ENCODE results near the gene PKN1.
"Not testable (repeated sequence)": the region's sequence is repeated elsewhere in the genome, so short reads cannot be mapped to it uniquely, and the experiment has no call there.

PKN1 gene

DNA sequence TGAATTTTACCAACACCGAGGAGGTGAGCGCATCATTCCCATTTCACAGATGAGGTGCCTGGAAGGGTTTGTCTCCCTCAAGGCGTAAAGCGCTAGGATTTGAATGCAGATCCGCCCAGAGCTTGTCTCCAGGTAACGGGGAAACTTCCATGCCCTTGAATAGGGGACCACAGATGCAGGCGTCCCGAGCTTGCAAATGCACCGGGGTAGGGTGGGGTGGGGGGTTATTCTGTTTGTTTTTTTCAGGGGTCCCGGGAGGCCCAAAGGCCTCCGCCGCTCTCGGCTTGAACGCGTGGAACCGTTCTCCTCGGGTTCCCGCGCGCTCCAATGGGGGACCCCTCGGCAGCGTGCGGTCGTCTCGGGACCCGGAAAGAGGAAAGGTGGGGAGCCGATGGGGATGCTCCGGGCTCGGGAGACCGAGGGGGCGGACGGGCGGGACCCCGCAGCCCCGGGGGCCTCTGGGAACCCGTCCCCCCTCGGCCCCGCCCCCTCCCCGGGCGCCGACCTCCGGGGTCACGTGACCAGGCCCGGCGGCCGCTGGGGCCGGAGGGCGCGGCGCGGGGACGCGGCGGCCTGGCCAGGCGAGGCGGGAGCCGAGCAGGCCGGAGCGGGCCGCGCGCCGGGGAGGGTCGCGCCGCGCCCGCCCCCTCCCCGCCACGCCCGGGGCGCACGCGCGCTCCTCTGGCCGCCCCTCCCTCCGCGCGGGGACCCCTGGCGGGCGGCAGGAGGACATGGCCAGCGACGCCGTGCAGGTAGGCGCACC, at the start of gene PKN1:
TSS of gene PKN1 (plus strand) at position 516 of the 763 bp plus-strand sequence. CDS start at position 732, 216 bp downstream.
- peak; percentile 71 to 77 for DNase-seq

DNA sequence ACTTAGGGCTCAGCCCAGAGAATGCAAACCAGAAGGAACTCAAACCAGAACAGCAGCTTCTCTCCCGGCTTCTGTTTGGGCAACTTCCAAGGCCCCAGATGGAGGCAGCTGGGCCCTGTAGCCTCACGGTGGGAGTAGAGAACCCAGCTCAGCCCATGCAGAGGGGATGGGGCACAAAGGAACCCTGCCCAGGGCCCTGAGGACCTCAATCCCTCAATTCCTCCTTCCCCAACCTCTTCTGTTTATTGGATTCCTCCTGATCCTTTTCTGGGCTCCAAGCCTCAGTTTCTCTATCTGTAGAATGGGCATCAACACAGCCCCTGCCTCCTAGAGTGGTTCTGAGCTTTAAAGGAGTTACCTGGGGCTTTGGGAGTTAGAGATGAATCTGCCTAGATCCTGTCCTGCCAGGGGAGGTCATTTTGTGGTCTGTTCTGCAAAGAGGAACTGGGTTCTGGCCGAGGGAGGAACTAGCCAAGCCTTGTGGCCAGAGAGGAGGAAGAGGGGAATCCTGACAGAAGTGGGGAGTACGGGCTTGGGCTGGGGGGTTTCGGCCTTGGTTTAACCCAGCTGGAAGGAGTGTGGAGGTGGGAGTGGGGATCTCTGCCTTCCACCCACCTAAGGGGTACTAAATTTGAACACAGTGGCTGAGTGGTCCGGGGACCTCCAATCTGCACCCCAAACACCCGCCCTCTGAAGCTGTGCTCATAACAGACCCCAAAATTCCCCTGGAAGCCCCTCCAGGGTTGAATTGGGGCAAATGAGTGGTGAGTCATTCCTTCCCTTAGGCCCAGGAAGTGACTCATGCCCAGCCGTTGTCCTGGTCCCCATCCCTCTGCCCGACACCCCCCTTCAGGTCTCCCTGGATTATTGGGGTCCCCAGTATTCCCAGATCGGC, 49.2 kb upstream of the PKN1 start:
- peak; percentile 67 to 72 for DNase-seq

DNA sequence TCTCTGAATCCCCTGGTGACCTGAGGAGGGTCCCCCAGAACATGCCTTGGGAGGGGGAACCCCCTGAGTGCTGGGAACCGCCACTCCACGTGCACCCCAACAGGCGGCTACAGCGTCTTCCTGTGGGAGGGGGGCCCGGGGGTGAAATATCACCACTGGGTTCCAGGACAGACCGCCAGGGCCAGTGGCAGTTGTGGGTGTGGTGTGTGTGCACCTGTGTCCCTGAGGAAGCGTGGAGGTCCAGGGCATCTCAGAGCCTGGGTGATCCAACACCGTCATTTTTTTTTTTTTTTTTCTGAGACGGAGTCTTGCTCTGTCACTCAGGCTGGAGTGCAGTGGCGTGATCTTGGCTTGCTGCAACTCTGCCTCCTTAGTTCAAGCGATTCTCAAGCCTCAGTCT, 47.6 kb upstream of the PKN1 start:
- DNase-seq: peak in 1 of 2 experiments; percentile 47

DNA sequence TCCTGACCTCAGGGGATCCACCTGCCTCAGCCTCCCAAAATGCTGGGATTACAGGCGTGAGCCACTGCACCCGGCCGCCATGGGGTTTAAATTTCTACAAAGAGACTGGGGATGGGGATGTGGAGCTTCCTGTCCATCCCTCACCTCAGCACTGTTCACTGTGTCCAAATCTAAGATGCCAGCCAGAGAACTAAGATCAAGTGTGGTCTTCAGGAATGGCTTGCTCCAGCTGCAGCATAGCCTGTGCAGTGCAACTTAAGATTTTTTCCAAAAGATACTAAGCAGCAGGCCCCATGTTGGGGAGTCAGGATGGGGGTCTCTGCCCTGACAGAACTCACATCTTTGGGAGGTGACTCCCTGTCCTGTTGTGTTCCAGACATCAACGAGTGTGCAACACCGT, 42.6 kb upstream of the PKN1 start:
- DNase-seq: no peak

DNA sequence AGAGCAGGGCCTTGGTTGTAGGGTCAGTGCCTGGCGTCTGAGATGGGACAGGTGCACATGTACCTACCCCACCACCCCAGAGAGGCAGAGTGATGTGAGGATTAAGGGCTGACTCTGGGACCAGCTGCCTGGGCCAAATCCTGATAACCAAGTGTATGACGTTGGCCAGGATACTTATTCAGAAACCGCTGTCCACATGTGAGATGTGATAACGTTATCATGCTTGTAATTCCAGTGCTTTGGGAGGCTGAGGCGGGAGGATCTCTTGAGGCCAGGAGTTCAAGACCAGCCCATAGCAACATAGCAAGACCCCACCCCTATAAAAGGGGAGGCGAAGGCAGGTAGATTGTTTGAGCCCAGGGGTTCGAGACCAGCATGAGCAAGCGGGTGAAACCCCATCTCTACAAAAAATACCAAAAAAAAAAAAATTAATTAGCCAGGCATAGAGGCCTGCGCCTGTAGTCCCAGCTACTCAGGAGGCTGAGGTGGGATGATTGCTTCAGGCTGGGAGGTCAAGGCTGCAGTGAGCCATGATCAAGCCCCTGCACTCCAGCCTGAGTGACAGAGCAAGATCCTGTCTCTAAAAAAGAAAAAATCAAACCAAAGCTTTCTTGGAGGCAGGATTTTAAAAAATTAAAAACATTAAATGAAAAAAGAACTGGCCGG, 41.8 kb upstream of the PKN1 start:
- DNase-seq: no peak

DNA sequence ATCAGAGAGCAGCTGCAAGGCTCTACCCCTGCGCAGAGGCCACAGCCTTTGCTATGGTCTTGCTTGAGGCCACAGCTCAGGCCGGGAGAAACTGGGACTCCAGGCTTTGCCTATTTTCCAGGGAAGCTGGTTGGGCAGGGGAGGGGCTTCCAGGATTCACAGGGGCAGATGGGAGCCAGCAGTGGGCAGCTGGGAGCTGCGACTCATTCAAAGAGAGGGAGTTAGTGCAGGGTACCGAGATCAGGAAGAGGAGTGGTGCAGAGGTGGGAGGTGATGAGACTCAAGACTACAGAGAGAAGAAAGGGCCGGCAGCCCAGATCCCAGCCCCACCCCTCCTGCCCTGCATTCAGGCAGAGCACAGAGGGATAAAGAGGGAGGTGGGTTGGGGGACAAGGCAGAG, 39.8 kb upstream of the PKN1 start:
- no peak for DNase-seq

DNA sequence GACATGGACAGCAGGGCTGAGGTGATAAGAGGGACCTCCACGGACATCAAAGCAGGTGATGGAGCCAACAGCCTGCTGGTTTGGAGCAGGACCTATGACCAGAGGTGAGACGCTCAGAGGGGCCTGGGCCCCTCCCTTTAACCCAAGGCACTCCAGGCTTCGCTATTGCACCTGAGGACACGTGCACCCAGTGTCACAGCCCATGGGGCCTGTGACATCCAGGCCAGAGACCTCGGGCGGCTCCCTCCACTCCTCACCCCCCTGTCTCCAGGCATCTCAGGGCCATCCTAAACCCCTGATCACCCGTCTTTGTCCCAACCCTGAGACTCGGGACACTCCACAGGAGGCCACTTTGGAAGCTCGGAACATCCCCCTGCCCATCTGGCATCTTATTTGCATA, 38.9 kb upstream of the PKN1 start:
- DNase-seq: no peak

DNA sequence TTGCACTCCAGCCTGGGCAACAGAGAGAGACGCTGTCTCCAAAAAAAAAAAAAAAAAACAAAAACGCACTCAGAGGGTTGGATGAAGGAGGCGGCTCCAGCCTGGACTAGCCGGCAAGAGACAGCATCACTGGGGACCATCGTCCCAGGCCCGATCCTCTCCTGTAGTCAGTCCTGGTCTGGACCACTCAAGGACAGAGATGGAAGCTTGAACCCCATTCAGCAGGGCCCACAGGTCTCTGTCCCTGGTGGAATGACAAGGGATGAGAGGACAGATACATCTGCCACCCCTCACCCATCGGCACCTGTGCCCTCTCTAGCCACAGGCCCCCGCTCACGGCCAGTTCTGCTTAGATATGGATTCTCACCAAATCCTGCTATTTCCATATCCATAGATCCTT, 37.8 kb upstream of the PKN1 start:
- DNase-seq: no peak

DNA sequence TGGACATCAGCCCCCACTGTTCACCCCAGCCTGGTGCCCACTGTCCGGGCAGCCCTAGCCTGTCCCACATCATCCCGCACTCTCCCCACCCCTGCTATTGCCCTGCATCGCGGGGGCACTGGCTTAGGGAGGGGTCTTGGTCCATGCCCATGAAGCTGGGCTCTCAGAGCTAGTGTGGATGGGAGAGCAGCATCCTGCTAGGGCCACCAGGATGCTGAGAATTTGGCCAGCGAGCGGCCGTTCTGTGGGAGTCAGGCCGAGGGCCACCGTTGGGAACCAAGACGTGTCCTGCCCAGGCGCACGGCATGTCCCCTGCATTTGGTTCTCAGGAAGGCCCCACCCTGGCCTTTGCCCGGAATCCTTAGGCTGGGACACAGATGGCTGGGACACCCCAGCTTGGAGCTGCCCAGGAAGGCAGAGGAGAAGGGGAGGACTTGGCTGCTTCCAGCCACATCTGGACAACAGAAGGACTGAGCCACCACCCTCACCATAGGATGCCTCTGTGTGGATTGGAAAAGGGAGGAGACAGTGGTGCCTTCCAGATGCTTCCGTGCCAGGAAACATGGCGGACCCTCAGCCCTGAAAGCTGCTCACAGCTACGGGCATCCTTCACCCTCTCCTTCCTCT, 37.3 kb upstream of the PKN1 start:
- no peak for DNase-seq

DNA sequence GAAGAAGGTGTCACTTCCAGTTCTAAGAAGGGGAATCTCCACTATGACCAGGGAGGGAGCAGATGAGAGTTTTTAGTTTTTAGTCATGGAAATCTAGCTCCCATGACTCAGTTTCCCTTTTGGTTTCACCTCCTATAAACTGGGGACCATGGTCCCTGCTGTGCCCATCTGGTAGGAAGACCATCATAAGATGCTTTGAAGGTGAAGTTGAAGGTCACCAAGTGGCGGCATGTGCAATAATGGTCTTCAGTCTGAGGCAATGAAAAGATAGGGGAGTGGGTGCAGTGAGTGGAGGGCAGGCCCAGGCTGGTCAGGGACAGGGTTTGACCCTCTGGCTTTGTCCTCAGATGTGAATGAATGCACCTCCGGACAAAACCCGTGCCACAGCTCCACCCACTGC, 36.4 kb upstream of the PKN1 start:
- DNase-seq: not testable (repeated sequence)

DNA sequence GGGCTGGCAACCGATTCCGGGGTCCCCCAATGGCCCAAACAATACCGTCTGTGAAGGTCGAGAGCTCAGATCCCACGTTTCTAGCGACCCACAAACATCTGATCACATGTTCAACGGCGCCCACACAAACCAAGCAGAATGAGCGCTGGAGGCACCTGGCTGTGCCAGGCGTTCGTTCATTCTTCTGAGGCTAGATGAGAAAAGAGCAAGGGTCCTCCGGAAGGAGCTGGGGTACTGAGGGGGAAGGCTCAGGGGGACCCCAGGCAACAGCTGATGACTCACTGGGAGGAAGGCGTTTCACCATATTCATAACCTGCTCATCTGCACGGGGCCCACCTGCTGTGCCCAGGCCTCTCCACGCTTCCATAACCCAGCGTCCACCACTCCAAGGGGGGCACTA, 35.9 kb upstream of the PKN1 start:
- DNase-seq: not testable (repeated sequence)

DNA sequence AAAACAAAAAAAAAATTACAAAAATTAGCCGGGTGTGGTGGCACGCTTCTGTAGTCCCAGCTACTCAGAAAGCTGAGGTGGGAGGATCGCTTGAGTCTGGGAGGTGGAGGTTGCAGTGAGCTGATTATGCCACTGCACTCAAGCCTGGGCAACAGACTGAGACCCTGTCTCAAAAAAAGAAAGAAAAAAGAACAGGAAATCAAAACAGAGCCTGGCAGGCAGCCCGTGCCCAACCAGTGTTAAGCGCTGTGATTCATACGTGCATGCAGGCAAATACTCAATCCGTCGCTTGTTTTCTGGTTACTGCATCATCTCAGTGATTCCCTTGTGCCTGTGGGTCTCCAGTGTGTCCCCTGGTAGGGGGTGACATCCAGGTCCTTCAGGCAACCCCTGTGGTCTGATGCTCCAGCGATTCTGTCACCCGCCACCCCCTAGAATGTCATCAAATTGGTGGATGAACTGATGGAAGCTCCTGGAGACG, 32.1 kb upstream of the PKN1 start:
- no peak for DNase-seq

DNA sequence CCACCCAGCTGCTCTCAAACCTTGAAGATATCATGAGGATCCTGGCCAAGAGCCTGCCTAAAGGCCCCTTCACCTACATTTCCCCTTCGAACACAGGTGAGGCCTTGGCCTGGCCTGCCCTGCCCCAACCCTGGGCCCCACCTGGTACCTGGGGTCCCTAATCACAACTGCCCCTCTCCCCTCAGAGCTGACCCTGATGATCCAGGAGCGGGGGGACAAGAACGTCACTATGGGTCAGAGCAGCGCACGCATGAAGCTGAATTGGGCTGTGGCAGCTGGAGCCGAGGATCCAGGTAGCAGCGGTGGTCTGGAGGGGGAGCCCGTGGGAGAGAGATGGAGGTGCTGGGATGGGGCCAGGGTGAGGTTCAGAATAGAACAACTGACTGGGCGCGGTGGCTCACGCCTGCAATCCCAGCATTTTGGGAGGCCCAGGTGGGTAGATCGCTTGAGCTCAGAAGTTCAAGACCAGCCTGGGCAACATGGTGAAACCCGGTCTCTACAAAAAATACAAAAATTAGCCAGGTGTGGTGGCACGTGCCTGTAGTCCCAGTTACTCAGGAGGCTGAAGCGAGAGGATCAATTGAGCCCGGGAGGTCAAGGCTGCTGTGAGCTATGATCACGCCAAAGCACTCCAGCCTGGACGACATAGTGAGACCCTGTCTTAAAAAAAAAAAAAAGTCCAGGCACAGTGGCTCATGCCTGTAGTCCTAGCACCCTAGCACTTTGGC, 31.5 kb upstream of the PKN1 start:
- no peak for DNase-seq

DNA sequence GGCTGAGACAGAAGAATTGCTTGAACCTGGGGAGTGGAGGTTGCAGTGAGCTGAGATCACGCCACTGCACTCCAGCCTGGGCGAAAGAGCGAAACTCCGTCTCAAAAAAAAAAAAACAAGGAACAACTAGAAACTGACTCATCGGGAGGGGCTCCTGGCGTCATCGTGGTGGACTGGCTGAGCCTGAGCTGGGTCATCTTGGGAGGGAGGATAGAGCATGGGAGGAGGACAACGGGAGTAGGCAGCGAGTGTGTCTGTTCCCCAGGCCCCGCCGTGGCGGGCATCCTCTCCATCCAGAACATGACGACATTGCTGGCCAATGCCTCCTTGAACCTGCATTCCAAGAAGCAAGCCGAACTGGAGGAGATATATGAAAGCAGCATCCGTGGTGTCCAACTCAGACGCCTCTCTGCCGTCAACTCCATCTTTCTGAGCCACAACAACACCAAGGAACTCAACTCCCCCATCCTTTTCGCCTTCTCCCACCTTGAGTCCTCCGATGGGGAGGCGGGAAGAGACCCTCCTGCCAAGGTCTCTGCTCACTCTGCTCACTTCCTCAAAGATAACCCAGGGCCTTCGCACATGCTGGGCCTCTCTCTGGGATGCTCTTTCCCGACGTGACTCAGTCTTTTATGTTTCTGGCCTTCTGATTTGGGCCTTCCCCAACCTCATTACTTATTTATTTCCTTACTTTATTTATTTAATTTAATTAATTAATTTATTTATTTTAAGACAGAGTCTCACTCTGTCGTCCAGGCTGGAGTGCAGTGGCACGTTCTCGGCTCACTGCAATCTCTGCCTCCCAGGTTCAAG, 30.6 kb upstream of the PKN1 start:
- no peak for DNase-seq

DNA sequence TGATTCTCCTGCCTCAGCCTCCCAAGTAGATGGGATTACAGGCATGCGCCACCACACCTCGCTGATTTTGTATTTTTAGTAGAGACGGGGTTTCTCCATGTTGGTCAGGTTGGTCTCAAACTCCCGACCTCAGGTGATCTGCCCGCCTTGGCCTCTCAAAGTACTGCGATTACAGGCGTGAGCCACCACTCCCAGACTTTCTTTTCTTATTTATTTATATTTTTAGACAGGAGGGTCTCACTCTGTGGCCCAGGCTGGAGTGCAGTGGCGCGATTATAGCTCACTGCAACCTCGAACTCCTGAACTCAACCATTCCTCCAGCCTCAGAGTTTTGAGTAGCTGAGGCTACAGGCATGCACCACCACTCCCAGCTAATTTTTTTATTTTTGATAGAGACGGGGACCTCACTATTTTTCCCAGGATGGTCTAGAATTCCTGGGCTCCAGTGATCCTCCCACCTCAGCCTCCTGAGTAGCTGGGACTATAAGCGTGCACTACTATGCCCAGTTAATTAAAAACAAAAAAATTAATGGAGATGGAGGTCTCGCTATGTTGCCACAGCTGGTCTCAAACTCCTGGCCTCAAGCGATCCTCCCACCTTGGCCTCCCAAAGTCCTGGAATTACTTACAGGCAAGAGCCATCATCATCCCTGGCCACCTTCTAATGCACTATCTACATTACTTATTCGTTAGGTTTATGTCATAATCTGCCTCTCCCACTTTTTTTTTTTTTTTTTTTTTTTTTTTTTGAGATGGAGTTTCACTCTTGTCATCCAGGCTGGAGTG, 29.8 kb upstream of the PKN1 start:
- not testable (repeated sequence) for DNase-seq

DNA sequence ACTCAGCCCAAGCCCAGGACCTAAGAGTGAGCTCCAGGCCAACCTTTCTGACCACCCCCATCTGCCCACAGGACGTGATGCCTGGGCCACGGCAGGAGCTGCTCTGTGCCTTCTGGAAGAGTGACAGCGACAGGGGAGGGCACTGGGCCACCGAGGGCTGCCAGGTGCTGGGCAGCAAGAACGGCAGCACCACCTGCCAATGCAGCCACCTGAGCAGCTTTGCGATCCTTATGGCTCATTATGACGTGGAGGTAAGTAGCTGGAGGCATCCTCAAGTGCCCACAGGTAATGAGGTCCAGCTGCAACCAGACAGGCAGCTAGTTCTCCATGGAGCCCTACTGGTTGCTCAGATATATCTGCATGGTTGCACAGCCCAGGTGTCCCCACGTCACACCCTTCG, 28.8 kb upstream of the PKN1 start:
- no peak for DNase-seq

DNA sequence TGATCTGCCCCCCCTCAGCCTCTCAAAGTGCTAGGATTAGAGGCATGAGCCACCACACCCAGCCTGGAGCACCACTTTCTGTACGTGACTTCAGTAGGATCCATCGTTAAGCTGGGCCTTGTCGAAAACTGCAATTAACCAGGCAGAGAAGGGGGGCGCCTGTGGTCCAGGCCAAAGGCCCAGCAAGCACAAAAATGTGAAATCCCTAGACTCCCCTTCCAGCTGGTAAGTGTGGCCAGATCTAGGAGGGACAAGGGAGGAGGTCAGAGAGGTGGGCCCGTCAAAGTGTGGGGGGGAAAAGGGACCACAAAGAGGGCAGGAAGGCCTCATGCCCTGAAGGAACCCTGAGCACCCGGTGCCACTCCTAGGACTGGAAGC, 27.7 kb upstream of the PKN1 start:
- DNase-seq: no peak

DNA sequence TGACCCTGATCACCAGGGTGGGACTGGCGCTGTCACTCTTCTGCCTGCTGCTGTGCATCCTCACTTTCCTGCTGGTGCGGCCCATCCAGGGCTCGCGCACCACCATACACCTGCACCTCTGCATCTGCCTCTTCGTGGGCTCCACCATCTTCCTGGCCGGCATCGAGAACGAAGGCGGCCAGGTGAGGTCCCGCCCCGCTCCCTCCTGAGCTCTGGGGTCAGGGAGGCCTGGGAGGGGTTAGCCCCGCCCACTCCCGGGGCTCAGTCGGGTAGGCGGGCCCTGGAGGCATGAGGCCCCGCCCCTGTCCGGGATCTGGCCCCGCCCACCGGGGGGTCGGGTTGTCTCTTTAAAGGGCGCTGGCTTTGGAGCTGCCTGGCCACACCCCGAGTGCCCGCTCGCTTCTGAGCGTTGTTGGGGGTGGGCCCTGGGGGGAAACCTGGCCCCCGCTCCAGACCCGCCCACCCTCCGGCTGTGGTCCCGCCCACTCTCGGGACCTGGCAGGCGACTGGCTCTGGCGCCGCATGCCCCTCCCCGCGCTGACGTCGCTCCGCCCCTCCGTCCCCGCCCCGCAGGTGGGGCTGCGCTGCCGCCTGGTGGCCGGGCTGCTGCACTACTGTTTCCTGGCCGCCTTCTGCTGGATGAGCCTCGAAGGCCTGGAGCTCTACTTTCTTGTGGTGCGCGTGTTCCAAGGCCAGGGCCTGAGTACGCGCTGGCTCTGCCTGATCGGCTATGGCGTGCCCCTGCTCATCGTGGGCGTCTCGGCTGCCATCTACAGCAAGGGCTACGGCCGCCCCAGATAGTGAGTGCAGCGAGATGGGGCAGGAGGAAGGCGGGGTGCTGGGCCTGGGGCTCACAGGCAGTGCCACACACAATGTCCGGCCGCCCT, 27.1 kb upstream of the PKN1 start:
- peak; percentile 95 to 98 for DNase-seq

DNA sequence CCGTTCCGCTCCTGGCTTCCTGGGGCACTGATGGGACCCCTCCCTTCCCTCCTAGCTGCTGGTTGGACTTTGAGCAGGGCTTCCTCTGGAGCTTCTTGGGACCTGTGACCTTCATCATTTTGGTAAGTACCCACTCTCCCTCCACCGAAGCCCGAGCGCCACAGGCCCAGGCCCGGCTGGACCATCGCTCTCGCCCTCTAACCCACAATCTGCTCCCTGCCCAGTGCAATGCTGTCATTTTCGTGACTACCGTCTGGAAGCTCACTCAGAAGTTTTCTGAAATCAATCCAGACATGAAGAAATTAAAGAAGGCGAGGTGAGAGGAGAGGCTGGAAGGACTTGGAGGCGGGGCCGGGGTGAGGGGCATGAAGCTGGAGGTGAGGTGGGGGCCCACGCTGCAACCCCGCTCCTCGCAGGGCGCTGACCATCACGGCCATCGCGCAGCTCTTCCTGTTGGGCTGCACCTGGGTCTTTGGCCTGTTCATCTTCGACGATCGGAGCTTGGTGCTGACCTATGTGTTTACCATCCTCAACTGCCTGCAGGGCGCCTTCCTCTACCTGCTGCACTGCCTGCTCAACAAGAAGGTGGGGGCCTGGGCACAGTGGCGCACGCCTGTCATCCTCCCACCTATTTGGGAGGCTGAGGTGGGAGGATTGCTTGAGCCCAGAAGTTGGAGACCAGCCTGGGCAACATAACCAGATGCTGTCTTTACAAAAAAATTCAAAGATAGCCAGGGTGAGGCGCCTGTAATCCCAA, 26.3 kb upstream of the PKN1 start:
- no peak for DNase-seq
